Measurements from ENCODE around the gene DDIT3.

DDIT3 gene

DNA sequence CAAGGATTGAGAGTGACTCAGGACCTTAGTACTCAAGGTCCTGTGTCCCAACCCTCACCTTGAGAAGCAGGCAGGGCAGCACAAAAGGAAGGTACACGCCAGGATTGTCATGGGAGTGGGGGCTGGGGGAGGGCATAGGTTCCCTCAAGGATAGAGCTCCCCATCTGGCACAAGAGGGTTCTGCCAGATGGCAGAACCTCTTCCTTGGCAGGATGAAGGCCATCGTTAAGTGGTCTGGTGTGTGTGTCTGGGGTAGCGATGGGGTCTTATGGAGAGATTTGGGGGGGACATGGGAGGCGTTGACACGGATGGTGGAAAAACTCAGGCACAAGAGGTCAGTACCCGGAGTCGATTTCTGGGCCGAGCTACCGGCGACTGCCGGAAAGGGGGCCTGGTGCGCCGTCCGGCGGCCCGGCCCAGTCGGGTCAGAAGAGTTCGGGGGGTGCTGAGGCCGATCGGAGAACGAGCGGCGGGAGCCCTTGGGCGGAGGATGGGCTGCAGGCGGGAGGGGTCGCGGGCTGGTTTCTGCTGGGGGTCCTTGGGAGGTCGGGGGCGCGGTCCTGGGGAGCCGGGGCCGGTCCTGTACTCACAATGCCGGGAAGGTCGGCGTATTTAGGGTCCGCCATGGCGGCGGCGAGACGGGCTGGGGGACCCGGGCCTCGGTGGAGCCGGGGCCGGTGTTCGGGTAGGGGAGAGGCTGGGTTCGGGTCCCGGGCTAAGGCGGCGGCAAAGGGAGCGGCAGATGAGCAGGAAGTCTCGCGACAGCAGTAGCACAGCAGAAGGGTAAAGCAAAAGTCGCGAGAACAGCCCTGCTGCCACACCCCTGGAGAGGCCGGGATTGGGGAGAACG lies 26.3 kb upstream of the DDIT3 start, which contains the start of gene DCTN2:
DCTN2 (minus strand) TSS at position 755 of the 850 bp plus-strand sequence; CDS start at position 626, 129 bp downstream.
- DNase-seq, result peak; percentile 88

DNA sequence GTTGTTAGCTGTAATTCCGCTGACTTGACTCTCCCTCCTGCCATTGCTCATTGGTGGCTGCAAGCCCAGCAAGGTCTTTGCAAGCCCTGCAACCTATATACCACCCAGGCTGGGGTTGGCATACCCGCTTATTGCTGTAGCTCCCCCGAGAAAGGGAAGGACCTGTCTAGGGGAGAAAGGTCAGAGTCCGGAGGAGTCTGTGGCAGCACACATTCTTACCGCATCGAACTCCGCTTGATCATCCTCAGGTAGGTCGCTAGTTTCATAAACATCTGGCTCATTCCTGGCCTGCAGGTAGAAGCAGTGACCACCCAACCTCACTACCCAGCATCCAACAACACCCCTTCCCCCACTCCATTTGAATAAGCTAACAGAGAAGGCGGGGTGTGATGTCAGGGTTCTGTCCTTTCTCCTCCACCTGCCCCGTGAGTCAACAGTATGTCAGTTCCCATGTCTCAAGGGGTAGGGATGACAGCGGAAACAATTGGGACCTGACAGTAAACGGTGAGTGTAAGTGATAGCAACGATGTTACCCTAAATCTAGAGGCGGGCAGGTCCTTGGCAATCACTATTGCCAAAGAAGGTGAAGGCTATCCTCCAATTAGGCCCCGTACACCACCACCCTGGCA lies 25.6 kb upstream of the DDIT3 start:
- DNase-seq, result no peak

DNA sequence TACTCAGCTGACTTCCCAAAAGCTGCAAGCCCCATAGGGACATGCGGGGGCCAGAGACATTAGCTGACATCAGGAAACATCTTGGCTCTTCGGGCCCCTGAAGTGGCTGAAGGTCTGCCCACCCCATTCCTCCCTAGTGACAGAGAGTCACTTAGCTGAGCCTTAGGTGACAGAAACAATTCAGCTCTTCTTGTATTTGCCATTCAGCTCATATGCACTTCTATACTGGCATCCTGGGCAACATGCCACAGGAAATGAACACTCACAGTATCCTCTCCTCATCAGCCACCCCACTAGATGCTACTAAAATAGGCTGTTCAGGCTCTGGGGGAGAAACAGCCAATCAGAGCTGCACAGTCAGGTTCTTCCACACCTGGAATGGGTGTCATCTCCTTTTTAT lies 23.3 kb upstream of the DDIT3 start:
- DNase-seq, result no peak

DNA sequence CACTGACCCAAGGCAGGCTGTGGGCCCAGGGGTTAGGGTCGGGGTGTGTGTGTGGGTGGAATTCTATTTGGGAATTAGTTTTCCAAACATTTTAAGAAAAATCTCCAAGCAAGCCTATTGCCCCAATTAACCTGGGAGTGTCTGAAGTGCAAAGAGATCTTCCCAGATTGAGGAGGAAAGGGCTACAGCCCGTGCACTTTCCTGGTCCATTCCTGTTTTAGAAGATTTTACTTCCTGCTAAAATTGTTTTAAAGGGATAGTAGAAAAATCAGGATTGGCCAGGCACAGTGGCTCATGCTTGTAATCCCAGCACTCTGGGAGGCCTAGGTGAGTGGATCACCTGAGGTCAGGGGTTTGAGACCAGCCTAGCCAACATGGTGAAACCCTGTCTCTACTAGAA lies 21.4 kb upstream of the DDIT3 start:
- DNase-seq, result no peak

DNA sequence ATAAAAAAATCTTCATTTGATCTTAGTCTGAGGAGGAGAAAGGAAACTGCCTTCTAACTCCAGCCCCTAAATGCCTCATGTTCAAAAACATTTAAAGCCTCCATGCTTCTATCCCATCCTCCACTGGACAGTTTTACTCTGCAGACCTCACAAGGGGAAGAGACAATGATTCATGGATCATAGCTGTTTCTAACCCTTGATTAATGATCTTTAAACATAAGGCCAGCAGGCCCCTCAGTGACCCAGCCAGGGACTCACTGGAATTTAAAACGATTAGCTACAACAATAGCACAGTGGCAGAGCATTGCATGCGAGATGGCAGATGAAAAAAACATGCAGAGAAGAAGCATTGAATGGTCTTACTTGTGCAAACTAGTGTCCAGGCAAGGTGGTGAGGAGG lies 20.7 kb upstream of the DDIT3 start:
- DNase-seq, result no peak

DNA sequence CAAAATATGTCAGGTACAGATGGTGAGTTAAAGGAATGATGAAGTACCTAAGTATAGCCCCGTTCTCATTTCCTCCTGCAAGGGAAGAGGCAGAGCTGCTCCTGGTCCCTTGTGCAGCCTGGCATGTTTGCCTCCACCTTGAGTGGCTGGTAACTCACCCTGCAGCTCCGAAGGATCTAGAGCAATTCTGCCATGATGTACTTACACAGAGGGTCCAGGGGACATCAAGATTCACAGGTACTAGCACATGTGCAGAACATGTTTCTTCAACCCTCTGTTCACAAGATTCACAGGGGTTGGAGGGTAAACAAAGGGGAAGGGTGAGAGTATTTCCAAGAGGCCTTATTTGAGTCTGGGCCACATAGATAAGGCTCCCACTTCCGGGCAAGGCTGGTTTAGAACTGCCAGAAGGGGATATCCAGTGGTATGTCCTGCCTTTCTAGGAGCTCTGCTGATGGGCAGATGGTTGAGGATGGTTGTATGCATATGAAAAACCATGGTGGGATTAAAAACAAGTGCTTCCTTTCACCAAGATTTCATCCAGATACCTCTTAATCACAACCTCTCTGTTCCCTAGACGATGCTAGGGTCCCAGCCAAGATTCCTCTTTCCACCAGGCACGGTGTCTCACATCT lies 18.9 kb upstream of the DDIT3 start:
- DNase-seq, result no peak

DNA sequence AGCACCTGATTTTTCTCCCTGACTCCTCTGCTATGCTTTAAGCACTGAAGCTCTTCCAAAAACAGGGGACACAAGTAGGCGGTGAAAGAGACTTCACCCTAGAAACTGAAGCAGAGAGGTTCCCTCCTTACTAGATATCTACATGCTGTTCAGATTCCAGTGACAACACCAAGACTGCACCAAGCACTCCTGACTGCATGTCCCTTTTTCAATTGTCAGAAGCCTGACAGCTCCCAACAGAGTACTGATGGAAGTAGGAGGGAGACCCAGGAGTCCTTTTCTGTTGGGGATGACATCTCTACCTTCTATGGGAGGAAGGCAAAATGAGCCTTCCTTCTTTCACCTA lies 16.3 kb upstream of the DDIT3 start:
- DNase-seq, result no peak

DNA sequence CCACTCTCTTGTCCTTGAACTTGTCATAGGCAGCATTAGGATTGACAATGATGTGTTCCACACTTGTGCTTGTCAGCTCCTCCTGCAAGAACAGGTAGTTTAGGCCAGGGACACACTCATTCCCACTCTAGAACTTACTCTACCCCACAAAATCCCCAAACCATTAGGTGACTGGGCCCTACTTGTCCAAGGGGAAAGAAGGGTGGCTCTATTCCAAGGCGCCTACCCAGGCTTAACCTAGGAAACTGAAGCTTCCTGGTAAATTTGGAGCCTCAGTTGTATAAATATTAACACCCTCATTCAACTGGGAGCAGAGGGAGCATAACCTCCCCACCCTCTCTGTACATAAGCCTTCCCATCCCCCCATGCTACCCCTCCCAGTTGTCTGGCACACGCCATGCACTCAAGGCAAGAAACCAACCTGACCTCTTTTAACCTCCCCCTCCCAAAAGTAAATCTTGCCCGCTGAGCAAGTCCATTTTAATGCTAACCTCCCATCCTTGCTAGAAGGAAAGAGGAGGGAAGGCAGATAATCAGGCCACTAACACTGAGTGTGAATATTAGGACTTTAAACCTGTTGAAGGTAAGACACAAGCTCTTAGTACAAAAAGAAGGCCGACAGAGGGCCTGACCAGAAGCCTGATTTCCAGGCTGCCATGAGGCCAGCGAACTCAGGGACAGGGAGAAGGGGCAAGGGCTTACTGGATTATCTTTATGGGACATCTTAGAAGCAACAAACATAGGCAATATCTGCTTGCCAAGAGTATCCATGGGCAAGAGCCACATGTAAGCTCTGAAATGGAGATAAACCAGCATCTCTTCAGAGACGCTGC lies 15.7 kb upstream of the DDIT3 start:
- DNase-seq, result no peak

DNA sequence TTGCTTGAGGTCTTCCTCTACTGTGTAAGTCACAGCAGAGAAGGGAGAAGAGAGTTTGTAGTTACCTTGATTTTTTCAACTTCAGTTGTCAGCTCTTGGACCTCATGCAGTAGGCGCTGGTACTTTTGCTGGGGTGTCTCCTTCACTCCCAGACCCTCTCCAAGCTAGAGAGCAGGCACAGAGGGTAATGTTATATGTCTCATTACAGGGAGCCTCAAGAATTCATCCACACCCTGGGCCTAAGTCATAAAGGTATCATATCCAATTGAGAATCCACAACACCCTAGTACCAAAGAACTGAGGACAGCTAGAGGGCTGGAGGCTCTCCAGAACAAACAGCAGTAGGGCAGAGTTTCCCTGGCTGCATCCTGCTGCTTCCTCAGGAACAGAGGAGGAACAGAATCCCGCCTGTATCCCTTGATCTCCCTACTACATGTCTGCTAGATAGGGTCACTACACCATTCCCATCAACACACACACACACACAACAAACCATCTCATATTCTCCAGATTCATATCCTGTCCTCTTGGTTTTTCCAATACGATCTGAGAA lies 14.8 kb upstream of the DDIT3 start:
- DNase-seq, result no peak

DNA sequence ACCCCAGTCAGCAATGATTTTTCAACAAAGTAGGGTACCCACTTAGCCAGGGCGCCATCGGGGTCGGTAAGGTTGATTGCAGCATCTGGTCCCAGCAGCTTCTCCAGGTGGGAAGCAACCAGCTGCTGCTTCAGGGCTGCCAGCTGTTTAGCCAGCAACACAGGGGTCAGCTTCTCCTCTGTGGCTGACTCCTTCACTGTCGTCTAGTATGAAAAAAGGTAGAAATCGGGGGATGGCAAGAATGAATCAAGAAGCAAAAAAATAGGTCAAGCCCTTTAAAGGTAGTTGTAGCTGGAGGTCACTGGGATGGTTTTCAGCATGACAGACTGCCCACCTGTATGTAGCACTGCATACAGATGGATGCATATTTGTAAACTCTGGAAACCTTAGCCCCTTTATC lies 13.9 kb upstream of the DDIT3 start:
- DNase-seq, result no peak

DNA sequence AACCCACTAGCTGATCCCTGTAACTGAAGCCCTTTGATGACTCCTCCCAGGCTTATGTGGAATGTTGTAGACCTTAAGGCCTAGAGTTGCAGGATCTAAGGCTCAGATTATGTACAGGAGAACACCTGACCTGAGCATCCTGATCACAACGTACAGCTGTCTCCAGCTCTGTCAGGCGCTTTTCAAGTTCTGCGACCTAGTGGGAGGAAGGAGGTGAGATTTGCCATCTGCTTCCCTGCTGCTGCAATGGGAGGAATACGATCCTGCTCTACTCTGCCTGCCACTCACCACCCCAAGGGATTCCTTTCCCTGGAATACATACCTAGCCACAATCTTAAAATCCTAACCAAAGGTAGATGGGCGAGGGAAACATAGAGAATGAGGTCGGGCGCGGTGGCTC lies 12.8 kb upstream of the DDIT3 start:
- no peak for DNase-seq

DNA sequence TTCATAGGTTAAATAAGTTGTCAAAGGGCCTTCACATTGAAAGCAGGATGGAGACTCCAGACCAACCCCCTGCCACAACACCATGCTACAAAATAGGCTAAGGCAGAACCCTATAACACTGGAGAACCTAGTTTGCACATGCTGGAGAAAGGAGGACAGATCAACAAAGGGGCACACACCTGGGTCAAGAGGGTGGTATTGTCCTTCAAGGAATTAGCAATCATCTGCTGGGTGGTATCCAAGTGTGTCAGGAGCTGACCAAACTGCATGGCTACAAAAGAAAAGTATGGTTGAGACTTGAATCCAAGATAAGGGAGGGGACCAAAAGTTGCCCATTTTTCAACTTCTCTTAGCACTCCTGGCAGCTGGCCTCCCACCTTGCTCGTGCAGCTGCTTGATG lies 11.5 kb upstream of the DDIT3 start:
- no peak for DNase-seq

DNA sequence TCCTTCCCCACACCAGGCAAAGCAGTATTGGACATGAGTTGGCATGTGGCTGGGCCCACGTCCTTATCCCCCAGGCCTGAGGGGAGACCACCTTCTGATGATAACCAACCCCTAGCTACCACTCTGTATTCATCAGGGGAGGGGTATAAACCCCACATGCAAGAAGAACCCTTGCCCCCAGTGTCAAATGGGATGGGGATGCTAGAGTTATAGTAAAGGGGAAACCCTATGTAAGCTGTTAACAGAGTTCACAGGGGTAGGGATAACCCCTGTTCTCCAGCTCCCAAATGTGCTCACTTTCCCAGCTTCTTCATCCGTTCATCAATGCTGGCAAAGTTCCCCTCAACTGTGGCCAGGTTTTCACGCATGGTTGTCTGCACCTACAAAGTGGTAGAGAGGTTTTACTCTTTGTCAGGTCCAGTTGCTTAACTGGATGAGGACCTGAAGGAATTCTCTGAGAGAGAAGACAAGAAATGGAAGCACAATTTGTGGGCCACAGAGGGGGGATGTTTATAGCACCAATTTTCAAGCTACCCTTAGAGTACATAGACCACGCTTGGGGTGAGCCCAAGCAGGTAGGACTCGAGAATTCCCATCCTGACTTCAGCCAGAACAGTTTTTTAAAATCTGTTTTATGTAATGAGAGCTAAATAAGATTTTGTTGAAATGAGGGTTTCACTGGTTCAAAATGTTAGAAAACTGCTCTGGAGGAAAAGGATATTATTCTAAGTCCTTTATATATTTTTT lies 10.3 kb upstream of the DDIT3 start:
- no peak for DNase-seq

DNA sequence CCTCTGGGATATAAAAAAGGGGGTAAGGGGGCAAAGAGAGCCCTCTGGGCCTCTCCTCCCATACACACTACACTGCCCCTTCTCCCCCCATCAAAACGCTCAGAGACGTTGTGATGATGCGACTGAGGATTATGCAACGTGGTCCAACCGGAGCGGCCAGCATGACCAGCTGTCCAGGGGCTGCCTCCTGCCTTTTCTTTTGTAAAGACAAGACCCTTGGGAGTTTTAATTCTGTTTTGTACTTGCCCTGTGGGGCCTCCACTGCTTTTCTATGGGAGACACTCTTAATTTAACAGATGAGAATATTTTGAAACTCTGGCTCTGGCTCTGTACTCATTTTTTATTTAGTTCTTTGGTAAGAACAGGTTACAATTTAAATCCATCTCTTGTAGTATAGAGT lies 9.5 kb upstream of the DDIT3 start:
- no peak for DNase-seq

DNA sequence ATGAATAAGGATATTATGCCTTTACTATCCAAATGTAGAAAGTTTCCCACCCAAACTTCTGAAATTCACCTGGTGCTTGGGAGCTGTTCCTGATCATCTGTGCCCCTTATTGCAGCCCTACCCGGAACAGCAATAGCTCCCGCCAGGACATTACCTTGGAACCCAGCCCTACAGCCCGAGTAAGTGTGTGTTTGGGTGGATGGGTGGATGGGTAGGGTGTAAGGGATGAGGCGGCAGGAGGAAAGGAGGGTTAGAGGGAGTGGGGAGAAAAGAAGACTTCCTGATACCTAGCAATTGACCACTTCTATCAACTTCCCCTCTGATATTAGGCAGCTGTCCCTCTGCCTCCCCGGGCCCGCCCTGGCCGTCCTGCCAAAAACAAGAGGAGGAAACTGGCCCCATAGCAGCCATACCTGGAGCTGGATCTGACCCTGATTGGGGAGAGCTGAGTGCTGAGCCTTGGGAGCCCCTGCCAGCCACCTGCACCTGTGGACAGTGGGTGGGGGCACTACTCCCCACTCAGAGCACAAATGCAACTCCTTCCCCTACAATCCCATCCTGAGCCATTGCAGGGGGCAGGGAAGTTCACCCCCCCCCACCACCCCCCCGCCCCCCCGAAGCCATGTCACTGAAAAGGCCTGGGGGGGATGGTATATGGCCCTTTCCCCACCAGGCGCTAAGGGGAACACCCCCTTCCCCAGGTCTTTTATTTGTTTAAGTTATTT lies 8.7 kb upstream of the DDIT3 start:
- DNase-seq, result no peak

DNA sequence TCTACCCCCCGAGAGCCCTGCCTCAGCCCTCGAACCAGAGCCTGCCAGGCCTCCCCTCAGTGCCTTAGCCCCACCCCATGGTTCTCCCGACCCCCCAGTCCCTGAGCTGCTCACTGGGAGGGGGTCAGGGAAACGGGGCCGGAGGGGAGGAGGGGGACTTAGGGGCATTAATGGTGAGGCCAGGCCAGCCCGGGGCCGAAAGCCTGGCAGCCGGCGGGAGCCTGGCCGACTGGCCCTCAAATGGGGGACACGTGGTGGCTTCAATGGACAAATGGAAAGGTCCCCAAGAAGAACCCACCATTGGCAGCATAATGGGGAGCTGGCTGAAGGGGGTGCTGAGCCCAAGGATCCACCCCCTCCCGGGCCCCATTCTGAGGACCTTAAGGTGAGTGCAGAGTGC lies 7.9 kb upstream of the DDIT3 start:
- DNase-seq, result no peak

DNA sequence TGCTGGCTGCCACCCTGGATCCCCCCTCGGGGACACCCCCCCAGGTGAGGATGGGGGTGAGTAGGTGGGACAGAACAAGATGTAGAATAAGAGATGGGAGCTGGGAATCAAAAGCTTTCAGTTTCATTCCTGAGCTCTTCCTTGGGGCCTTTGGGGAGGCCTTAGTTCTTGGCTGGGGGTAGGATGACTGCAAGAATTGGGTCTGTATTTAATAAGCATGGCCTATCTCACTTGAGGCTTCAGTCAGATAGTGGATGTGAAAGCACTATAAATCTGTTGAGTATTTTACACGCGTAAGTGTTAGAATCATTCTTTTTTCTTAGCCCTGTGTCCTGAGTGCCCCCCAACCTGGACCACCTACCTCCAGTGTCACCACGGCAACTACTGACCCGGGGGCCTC lies 6.9 kb upstream of the DDIT3 start:
- no peak for DNase-seq

DNA sequence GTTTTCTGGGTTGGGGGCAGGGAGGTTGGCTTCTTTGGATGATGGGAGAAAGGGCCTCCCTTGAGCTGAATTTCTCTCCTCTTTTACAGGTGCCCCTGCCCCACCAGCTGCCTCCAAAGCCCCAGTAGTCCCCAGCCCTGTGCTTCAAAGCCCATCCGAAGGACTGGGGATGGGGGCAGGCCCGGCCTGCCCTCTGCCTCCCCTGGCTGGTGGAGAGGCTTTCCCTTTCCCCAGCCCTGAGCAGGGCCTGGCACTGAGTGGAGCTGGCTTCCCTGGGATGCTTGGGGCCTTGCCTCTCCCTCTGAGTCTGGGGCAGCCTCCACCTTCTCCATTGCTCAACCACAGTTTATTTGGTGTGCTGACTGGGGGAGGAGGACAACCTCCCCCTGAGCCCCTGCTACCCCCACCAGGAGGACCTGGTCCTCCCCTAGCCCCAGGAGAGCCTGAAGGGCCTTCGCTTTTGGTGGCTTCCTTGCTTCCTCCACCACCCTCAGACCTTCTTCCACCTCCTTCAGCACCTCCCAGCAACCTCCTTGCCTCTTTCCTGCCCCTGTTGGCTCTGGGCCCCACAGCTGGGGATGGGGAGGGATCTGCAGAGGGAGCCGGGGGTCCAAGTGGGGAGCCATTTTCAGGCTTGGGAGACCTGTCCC lies 6.3 kb upstream of the DDIT3 start:
- DNase-seq, result no peak

DNA sequence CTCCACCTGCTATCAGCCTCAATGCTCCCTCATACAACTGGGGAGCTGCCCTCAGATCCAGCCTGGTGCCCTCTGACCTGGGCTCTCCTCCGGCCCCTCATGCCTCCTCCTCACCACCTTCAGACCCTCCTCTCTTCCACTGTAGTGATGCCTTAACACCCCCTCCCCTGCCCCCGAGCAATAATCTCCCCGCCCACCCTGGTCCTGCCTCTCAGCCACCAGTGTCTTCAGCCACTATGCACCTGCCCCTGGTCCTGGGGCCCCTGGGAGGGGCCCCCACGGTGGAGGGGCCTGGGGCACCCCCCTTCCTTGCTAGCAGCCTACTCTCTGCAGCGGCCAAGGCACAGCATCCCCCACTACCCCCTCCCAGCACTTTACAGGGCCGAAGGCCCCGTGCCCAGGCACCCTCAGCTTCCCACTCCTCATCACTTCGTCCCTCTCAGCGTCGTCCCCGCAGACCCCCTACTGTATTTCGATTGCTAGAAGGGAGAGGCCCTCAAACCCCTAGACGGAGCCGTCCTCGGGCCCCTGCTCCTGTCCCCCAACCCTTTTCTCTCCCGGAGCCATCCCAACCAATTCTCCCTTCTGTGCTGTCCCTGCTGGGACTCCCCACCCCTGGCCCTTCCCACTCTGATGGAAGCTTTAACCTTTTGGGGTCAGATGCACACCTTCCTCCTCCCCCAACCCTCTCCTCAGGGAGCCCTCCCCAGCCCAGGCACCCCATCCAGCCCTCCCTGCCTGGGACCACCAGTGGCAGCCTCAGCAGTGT lies 5.5 kb upstream of the DDIT3 start:
- no peak for DNase-seq

Measured in activated CD4-positive, CD25-positive, alpha-beta regulatory T cell treated with anti-CD3 and anti-CD28 coated beads, Interleukin-2, amount 50 U/mL, for 72 hours (primary cell).